Pons (tissue), 1 donor: ENCODE measurements around the gene CALHM5.

Experiments used
- DNase-seq: peaks from one replicate; pipeline ENCODE4 v3.0.0-alpha.2; 2016; ENCODE audit warnings: low spot score

CALHM5 gene

GRCh38 chr6:116508527-116508926 lies 2.9 kb upstream of the CALHM5 start:
- no peak for DNase-seq

DNA sequence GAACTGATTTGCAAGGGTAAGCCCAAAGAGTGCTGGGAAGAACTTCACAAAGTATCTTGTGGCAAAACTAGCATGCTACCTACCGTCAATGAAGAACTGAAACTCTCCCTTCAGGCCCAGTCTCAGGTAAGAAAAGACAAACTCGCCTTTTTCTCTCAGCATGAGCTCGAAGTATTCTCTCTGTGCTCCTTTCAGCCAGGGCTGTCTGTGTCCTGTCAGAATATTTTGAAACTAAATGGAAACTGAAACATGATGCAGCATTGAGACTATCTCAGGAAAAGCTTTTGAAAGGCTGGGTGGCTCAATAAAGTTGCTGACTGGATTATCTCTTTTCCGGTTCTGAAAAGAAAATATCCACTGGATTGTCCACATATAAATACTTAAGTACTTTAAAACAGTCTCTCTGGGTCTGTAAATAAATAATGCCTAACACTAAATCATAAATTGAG lies 696 bp downstream of the CALHM5 start:
- no peak for DNase-seq

GRCh38 chr6:116512734-116513133 lies 1.3 kb downstream of the CALHM5 start:
- no peak for DNase-seq

- DNase-seq: no peak
Observed at GRCh38 chr6:116513224-116513875, 1.9 kb downstream of the CALHM5 start.

DNA sequence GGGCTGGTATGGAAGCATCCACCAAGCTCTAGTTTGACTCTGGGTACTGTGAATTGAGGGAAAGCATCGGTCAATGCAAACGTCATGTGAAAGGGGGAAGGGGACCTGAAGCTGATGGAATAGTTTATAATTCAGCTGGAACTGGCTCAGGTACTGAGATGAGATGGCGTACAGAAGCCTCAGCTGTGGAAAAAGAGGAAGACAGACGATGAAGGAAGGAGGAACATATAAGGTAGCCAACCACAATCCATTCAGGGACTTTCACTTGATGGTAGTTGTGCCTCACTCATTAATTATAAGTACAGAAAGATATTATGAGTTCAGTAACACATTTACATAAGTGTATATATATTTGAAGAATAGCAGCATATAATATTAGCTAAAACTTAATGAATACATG lies 2.7 kb downstream of the CALHM5 start:
- DNase-seq: no peak

- DNase-seq: no peak
Observed at GRCh38 chr6:116515141-116515540, 3.7 kb downstream of the CALHM5 start.

GRCh38 chr6:116518621-116519368 lies 7.4 kb downstream of the CALHM5 start:
- DNase-seq: no peak

- DNase-seq: no peak
Observed at GRCh38 chr6:116522896-116523295, 11.5 kb downstream of the CALHM5 start.

DNA sequence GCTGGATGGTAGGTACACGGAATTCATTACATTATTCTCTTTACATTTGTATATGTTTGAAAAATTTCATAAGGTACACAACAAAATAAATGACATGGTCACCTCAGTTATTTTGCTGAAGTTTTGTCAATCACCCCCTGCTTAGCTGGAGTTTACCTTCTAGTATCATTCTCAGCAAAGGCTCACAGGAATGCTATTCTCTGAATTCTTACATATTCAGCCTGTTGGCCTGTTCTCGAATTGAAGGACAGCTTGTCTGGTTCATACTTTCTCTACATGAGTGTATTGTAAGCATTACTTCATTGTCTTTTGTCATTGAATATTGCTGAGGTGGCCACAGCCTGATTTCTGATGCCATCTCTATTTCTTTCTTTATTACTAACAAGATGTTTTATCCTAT lies 12.8 kb downstream of the CALHM5 start:
- DNase-seq: no peak

- no peak for DNase-seq
Observed at GRCh38 chr6:116528133-116528532, 16.7 kb downstream of the CALHM5 start.

GRCh38 chr6:116528780-116529179 lies 17.3 kb downstream of the CALHM5 start:
- DNase-seq: no peak

- DNase-seq: no peak
Observed at GRCh38 chr6:116529466-116530290, 18.2 kb downstream of the CALHM5 start.

DNA sequence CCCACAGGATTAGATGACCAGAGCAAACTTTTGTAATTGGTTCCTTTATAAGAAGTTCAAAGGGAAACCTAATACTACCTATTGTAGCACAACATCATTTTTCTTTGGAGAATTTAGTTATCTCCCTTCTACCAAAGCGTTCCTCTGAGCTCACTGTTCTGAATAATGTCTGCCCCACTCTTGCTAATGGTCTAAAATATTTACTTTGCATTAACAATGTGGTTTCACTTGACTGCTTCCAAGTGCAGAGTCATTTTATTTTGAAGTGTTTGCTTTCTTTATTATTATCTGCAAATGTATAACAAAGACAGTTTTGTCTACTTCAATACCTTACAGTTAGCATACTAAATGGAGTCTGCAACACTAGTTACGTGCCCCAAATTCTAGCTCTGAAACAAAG lies 19.0 kb downstream of the CALHM5 start:
- no peak for DNase-seq

DNA sequence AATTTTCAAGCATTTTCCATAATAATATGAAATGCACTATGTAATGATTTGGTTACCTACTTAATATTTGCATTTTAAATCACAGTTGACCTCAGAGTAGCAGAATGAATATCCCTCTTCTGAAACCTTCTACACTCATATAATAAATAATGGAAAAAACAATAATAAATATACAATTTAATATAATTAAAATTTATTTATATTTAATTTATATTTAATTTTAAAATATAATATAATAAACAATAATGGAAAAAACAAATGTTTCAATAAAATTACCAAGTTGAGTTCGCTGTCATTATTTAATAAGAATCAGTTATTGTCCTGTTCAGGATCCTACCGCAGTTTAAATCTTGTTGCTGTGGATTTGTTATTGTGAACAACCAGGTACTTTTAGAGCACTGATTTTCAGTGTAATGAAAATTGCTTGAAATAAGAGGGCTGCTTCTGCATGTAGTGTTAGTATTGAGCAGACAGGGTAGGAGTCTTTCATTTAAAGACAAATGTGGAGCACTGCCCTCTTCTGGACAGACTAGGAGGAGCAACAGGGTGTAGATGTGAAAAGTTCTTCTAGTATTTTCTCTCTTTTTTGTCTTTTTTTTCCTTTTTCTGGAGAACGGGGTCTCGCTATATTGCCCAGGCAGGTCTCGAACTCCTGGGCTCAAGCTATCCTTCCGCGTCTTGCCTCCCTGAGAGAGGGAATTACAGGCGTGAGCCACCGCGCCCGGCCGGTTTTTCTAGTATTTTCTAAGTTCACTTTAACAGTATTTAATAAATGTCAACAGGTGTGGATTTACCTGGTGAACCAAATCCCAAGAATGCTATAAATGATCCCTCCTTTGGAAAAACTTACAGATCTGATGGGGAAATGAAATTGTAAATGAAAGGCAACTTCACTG lies 20.5 kb downstream of the CALHM5 start:
- peak; percentile 71 for DNase-seq

DNA sequence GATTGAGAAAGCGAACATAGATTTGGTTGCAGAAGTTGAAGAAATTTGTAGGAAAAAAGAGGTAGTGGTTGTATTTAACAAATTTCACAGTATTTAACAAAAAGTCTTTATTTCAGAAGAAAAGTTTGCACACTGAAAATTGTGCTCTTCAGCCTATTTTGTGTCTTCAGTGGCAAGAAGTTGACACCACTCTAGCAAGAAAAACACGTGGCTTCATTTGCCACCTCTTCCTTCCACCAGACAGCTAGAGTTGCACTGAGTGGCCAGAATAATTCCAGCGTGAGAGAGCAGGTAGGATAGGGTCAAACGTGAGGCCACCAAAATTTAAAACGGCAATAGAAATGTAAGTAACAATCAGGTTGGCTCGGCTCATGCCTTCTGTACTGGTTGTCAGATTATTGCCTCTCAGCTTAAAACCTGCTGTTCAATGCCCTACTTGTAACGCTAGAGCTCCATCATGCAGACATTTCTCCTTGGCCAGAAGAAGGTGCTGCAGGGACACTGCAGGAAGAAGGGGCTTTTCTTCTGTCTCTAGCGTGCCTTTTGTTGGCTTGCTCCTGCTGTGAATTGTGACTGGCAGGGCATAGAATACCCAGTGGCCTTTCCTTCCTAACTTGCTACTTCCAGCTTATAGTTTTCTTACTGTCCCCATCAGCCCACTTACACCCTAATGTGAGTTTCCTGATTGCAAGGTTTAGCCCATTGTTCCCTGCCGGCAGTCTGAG lies 22.0 kb downstream of the CALHM5 start:
- no peak for DNase-seq

DNA sequence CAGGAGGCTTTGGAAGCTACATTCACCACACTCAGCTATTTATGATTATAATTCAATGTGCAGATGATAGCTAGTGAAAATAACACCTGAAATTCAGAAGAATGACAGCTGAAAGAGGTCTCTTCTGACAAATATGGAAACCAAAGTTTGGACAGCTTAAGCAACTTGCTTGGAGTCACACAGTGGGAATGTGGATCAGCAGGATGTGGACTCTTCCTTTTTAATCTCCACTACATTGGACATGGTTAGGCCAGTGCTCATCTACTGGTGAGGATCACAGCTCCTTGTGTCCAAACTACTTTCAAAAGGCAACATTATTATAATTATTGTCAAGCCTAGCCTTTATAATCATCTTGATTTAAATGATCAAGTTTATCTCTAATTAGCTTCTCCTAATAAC lies 23.7 kb downstream of the CALHM5 start:
- DNase-seq: no peak

DNA sequence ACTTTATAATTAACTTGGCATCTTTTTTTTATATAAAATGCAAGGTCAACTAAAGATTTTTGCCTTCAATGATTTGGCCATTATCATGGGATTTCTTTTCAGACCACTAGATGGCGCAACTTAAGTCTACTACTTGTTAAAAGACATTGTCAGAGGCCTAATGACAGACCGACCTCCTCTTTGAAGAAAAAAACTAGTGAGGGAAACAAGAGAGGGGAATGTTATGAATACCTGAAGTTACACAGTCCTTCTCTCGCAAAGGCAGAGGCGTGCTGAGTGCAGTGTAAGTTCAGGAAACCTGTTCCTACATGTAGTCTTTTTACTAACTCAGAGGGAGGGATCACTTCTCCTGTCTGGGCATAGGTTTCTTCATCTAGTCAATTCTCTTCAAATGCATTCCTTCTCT lies 24.8 kb downstream of the CALHM5 start:
- DNase-seq: peak; percentile 67

DNA sequence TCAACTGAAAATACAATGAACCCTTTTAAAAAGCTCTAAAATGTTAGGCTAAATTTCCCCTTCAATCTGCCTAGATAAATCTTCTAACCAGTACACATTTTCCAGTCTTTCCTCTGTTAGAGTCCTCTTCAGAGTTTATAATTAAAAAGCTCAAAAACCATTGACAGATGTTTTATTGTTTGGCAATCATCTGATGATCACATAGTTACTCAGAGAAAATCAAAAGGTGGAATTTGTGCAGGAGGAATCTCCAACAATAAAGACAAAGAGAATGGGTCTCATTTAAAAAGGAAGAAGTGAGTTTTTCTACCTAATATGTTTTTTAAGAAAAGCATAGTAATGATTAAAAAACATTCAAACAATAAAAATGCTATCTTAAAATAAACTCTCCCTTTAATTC lies 31.0 kb downstream of the CALHM5 start:
- DNase-seq: no peak

DNA sequence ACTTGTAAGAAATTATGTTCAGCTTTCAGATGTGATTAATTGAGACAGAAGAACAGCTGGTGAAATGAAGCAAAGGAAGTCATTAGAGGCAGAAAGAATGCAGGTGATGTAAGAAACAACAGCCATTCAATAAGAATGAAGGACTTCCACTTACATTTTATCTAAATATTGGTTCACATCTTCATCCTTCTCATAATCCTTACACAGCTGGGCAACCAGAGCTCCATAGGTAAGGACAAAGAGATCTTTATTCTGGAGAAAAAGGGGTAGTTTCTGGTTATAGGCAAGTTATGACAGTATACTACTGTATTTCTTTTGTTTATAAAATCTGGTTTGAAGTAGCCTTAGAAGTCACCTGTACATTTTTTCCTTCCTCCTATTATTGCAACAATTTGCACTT lies 31.7 kb downstream of the CALHM5 start:
- DNase-seq: no peak

- no peak for DNase-seq
Observed at GRCh38 chr6:116545651-116546050, 34.2 kb downstream of the CALHM5 start, which contains the start of gene TRAPPC3L. TRAPPC3L (minus strand) TSS chr6:116545684; CDS start chr6:116545514, 170 bp downstream.

GRCh38 chr6:116547358-116547757 lies 35.9 kb downstream of the CALHM5 start:
- DNase-seq: no peak
